NK-92 (cell line): ENCODE results near the gene MAD1L1.

Experiments
- DNase-seq: peaks from one replicate; lab custom pipeline; 2025; ENCODE audit not compliant: unreplicated experiment; lab: John Stamatoyannopoulos, UW

MAD1L1 gene

DNA sequence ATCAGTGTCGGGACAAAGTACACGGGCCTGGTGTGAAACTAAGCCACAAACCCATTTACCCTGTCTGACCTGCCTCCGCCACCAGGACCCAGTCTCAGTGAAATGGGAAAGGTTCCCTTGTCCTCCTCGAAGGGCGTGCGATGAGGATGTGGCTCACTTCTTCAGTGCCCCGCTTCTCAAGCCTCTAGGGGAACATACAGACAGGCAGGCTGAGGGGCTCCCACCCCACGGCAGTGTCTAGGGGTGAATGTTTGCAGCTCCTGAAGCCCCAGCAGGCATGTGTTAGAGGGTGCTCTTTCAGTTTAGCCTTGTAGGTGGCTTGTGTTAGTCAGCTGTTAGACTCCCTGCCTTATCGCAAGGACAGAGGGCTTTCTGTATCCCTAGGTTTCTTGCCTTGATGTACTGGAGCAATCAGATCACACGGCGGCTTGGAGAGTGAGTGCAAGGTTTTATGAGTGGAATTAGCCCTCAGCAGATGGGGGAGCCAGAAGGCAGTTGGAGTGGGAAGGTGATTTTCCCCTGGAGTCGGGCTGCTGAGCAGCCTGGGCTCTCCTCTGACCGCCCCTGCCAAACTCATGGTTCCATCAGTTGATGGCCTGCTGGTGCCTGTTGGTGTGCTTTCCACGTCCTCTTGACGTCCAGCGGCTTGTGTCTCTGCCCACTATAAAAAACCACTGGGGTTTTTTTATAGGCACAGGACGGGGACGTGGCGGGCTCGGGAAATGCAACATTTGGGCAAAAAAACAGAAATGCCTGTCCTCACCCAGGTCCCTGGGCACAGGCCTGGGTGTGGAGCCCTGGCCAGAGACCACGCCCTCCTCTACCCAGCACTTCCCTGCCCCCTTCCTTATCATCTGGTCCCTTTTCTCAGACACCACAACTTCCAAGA is 10.0 kb upstream of the MAD1L1 start:
- DNase-seq = no peak

DNA sequence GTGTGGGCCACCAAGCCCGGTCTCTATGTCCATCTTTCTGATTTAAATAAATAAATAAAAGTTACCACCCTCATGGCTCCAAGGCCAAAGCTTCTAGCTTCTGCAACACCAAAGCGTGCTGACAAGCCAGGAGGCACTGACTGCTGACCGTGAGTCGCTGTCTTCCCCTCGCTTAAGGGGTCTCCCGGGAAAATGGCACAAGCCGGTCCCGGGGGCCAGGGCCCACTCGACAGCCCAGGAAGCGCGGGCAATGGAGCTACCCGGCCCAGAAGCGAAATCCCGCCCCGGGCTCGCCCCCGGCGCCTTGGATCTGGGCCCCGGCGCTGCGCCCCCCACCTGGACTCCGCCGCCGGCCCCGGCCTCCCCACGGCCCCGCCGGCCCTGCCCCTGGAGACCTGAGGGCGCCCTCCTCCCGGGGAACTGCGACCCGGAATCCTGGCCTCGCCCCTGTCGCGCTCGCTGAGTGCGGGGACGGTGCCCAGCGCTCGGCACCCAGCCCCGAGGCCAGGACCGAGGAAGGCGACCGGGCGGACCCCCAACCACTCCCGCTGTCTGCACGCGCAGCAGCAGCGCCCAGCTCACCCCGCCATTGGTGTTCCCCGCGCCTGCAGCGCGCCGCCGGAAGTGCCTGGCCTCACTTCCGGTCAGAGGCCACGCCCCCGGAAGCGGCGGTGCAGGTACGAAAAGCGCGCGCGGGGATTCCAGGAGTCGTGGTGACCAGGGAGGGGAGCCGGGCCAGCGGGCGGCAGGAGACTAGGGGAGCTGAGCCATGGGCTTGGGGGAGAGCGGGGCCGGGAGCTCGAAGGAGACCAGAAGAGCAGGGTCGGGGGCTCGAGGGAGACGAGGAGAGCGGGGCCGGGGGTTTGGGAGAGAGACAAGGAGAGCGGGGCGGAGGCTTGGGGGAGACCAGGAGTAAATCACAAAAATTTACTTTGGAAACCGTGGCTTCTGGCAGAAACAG is 9.1 kb upstream of the MAD1L1 start, which contains the start of the genes MRM2 and NUDT1:
TSS of gene MRM2 (minus strand) at position 626 of the 961 bp plus-strand sequence. CDS start at position 590, 36 bp downstream.
TSS of gene NUDT1 (plus strand) at position 647 of the 961 bp plus-strand sequence. CDS start 2,349 bp downstream, outside the sequence.
- DNase-seq = no peak

DNA sequence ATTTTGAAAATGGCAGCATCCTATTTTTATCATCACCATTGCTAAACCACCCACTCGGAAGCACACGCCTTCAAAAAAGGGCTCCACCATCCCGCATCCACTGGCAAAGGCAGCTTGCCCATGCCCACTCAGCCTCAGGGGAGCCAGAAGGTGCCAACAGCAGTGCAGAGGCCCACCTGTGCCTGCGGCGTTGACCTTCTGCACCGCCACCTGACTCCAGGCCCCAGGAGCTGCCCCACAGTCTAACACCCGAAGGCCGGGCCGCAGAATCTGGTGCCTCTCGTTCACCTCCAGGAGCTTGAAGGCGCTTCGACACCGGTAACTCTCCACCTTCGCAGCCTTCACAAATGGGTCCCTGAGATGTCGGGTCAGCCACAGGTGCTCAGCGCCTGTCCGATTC is 6.5 kb upstream of the MAD1L1 start:
- no peak for DNase-seq

DNA sequence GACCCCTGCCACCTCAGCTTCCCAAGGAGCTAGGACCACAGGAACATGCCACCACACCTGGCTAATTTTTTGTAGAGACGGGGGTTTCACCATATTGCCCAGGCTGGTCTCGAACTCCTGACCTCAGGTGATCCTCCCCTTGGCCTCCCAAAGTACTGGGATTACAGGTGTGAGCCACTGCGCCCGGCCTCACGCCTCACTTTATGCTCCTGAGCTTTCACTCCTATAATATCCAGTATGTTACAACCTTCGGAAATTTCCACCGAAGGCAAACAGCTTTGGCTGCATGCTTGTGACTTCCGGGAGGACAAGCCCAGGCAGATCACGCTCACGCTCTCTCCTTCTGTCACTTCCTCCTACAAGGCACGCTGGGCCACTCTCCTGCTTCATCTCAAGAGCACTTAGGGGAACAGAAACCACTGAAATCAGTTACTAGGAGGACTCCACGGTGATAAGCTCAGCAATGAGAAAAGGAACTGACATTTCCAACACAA is 4.4 kb upstream of the MAD1L1 start:
- no peak for DNase-seq

DNA sequence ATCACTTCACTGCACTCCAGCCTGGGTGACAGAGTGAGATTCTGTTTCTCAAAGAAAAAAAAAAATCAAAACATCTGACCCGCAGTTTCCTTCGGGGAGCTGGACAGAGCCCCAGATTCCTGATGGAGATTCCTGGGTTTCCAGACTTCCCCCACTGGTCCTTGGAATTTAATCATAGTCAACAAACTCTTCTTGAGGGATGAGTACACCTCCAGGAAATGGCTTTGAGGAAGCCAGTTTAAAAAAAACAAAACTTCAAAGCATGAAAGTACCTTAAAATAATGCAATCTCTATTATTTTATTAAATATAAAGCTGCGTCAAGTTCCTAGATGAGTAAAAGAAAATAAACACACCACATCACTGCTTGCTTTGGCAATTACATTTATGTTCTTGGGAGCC is 1.2 kb upstream of the MAD1L1 start:
- DNase-seq = no peak

- no peak for DNase-seq
Measured at GRCh38 chr7:2231992-2232765, 566 bp downstream of the MAD1L1 start.

- no peak for DNase-seq
Measured at GRCh38 chr7:2230882-2231281, 1.9 kb downstream of the MAD1L1 start.

DNA sequence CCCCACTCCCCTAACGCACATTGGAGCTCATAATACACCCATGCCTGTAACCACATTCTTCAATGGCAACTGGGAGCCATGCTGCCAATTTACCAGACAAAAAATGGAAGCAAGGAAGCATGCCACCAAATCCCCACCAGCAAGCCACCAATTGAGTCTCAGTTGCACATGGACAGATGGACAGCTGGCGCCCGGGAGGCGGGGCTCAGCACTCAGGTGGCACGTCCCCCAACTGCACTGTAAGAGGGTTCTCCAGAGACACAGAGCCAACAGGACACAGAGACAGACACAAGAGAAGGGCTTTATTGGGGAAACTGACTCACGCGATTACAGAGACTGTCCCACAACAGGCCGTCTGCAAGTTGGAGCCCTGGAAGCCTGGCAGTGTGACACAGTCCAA is 2.5 kb downstream of the MAD1L1 start:
- no peak for DNase-seq

DNA sequence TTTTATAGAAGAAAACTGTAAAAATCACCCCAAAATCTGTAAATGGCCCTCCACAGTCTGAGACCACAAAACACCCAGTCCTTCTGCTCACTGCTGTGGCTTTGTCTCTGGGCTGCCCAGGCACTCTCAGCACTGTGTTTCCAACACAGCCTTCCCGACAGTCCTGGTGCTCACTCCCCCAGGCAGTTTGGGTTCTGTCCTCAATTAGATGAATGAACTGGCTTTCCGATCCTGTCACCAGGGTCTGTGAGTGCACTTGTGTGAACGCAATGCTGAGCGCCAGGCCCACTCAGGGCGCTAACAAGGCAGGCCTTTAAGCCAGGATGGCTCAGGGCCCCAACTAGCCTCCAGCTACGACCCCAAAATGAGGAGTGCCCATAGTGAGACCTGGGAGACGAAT is 3.3 kb downstream of the MAD1L1 start:
- no peak for DNase-seq

DNA sequence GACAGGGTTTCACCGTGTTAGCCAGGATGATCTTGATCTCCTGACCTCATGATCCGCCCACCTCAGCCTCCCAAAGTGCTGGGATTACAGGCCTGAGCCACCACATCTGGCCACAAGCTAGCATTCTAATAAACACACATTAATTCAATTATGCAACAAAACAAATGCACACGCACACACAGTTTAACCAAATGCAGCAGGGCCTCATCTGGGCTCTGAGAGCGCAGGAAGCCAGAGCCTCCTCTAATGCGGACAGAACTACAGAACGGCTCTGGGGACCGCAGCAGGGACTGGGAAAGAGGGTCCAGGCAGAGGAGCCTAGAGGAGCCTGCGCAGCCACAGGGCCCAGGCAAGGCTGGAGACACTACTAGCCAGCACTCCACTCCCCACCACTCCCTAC is 3.8 kb downstream of the MAD1L1 start:
- DNase-seq = no peak

GRCh38 chr7:2227699-2228098 is 5.0 kb downstream of the MAD1L1 start:
- no peak for DNase-seq

GRCh38 chr7:2225830-2226229 is 6.9 kb downstream of the MAD1L1 start:
- DNase-seq = no peak

DNA sequence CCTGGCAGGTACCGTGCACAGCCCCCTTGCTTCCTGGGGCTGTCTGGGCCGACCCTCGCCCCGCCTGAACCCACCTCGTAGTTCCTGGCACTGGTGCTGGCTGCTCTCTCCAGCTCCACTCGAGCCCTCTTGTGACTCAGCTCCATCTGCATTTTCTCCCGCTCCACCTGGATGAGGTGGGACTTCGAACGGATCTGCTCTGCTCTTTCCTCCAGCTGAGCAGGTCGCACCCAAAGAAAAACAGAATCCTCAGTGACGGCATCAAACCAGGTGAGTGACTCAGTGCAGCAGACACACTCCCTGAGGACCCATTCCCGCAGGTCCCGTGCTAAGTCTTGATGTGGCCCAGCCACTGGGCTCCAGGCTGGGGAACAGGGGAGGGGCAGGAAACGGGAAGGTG is 7.4 kb downstream of the MAD1L1 start:
- no peak for DNase-seq

DNA sequence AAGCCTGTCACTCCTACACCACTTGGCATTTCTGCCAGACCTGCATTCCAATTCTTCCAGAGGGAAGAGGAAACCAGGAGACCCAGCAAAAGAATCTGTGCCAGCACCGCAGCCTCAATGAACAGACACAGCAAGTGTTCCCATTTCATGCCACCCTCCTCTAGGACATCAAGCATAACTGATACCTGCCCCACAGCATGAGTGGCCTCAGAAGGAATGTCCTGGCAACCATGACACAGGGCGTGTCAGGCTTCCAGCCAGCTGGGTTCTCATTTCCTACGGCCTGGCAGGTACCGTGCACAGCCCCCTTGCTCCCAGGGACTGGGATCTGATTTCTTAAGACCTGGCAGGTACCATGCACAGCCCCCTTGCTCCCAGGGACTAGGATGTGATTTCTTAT is 7.8 kb downstream of the MAD1L1 start:
- no peak for DNase-seq

DNA sequence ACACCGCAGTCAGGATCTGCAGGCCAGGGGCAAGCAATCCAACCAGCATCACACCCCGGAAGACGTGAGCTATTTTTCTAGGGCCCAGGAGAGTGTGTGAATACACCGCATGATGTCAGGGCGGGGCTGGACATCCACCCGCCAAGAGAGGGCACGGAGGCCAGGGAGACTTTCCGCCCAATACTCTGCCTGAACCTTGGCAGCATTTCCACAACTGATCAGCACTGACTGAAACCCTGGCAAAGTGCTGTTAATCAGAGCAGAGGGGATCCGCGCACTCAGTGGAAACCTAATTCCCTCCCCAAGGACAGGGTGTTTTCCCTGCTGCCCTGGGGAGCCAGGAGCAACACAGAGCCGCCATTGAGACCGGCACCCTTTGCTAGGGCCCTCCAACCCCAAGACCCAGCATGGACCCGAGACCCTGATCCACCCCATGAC is 8.2 kb downstream of the MAD1L1 start:
- no peak for DNase-seq

DNA sequence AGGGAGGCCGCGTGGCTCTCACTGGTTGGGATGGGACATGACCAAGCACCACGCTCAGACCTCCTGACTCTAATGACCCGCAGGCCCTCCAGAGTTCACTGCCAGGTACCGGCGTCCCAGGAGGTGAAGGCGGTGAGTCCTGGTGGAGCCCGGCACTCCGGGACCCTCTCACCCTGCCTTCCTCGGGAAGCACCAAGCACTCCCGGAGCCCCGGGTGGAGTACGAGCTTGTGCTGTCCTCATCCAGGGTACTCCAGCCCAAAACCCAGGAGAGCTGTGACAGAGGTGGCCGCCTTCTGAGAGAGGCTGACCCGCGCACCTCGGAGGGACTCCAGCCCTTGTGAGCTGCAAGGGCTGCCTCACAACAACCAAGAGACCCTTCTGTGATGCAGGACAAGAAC is 9.4 kb downstream of the MAD1L1 start:
- DNase-seq = no peak

DNA sequence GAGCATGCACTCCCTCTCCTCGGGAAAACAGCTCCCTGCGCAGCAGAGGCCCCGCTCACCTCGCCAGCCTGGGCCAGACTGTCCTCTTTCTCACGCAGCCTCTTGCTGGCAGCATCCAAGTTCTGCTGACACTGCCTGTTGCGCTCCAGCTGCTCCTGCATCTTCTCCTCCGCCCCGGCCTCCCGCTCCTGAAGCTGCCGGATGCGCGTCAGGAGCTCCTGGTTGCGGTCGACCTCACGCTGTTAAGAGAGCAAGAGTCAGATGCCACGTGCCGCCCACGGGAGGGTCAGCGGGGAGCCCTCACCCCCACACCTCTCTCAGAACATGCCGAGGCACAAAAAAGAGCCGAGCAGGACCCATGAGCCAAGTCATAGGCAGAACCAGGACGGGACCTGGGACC is 10.2 kb downstream of the MAD1L1 start:
- DNase-seq = no peak

- no peak for DNase-seq
Measured at GRCh38 chr7:2220954-2221353, 11.8 kb downstream of the MAD1L1 start.

DNA sequence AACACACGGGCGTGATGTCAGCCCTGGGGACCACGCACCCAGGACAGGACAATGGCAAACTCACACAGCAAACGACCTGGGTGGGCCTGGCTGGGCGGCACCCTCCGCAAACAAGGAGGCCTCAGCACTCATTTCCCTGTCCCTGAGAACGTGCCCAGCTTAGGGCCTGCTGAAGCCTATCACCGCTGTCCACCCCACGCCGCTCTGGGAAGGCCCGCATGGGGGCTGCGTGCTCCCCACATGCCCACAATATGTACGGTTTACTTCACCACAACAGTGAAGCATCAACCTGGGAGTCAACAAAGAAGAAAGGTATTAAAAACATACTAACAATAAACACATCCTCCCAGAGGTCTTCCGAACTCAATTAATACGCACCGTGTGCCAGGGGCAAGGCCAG is 12.2 kb downstream of the MAD1L1 start:
- no peak for DNase-seq

GRCh38 chr7:2220030-2220429 is 12.7 kb downstream of the MAD1L1 start:
- DNase-seq = no peak

- no peak for DNase-seq
Measured at GRCh38 chr7:2219606-2220005, 13.1 kb downstream of the MAD1L1 start.
